ENCODE measurements around the gene FOSL2.

DNA sequence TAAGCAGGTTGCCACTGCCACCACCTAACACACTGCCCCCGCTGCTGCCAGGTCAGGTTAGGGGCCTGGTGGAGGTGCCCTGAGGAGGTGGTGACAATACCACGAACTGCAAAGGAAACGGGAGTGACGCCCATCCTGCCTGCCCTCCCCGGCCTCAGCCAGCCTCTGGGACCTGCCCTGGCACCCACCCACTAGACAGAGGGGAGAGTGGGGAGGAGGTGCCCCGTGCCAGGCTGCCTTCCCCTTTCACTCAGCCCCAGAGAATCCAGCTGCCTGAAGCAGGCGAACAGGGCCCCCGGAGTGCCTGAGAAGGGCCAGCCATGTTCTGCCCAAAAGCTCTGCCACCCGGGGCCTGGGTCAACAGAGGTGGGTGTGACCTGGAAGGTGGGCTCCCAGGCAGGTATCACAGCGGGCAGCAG, 44.5 kb upstream of the FOSL2 start:
- TF ChIP-seq ZNF274 (IDR thresholded peaks at IDR 0.05; ENCODE audit: low read depth, low read length) (no peak), YY1 (IDR thresholded peaks at IDR 0.05; ENCODE audit: insufficient read depth, insufficient read length) (no peak), SUZ12 (IDR thresholded peaks at IDR 0.05; ENCODE audit: extremely low read depth, insufficient read depth, insufficient read length) (no peak)
